Left kidney (tissue), 2 donors: ENCODE measurements around the gene SYNGAP1. TPM values are rescaled to one million over a fixed set of nuclear protein-coding genes. Genes with fewer than 3 reads are reported as not detected.
"Not testable (repeated sequence)": the region's sequence is repeated elsewhere in the genome, so short reads cannot be mapped to it uniquely, and the experiment has no call there.

Source experiments
- DNase-seq: peaks from one replicate; pipeline ENCODE4 v3.0.0-alpha.2; 2013
- polyA plus RNA-seq: library from polyadenylated mRNA; unstranded; fragments of 120-200 nt; gene quantifications from one replicate; pipeline ENCODE4 v1.2.1, GENCODE V29; 2013; ENCODE audit not compliant: insufficient read length

Gene SYNGAP1
- polyA plus RNA-seq, 1 donor: 40.9 TPM

DNA sequence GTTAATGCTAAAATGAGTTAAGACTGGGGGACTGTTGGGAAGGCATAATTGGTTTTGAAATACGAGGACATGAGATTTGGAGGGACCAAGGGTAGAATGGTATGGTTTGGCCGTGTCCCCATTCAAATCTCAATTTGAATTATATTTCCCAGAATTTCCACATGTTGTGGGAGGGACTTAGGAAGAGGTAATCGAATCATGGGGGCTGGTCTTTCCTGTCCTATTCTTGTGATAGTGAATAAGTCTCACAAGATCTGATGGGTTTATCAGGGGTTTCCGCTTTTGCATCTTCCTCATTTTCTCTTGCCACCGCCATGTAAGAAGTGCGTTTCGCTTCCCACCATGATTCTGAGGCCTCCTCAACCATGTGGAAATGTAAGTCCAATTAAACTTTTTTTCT is 47.2 kb downstream of the SYNGAP1 start:
- no peak for DNase-seq

DNA sequence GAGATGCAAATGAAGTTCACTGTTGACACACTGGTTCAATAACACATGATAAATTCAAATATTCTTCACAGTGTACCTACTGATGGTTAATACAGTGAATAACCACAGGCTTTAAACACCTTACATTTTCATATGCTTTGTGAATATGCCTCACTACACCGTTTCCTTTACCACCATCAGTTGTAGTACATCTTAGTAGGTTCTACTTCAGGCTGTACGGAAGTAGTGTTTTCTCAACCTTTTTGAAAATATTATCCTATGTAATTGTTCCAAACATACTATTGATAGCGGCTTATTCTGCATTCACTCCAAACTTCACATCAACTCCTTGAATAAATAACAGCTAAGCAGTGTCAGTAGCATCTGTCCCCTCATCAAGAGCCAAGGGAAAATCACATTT is 49.8 kb downstream of the SYNGAP1 start:
- no peak for DNase-seq

DNA sequence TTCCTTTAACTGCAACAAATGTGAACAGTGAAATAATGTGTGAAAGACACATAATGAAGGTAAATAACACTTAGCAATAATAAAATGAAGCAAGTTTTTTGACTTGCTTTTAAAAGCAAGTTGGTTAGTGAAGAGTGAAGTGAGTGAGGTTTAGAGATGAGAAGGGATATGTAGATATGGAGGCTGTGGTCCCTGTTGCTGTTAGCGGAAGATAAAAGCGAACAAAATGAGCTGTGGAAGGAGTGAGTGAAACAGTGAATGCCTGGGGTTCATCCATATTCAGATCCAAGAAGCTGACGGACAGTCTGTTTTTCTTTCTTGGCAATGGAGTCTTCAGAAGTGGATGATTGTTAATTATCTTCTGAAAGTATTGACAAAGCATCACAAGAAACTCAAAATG is 58.0 kb downstream of the SYNGAP1 start:
- DNase-seq: no peak

DNA sequence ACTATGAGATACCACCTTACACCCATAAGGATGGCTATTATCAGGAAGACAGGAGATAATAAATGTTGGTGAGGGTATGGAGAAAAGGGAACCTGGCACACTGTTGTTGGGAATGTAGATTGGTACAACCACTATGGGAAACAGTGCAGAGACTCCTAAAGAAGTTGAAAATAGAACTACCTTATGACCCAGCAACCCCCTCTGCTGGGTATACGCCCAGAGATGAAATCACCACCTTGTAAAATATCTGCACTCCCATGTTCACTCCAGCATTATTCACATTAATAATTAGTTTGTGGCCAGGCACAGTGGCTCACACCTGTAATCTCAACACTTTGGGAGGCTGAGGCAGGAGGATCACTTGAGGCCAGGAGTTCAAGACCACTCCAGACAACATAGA is 61.3 kb downstream of the SYNGAP1 start:
- DNase-seq: no peak

DNA sequence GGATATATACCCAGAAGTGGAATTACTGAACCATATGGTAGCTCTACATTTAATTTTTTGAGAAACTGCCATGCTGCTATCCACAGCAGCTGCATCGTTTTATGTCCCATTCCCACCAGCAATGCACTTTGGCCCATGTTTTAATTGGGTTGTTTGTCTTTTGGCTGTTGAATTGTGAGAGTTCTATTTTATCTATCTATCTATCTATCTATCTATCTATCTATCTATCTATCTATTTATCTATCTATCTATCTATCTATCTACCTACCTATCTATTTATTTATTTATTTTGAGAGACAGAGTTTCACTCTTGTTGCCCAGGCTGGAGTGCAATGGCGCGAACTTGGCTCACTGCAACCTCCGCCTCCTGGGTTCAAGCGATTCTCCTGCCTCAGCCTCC is 62.8 kb downstream of the SYNGAP1 start:
- not testable (repeated sequence) for DNase-seq

DNA sequence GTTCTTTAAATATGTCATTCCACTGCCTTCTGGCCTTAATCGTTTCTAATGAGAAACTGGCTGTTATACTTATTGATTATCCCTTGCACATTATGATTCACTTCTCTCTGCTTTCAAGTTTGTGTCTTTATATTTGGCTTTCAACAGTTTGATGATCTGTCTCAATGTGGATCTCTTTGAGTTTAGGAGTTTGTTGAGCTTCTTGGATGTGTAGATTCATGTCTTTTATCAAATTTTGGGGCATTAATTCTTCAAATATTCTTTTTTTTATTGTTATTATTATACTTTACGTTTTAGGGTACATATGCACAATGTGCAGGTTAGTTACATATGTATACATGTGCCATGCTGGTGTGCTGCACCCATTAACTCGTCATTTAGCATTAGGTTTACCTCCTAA is 63.8 kb downstream of the SYNGAP1 start:
- DNase-seq: no peak

DNA sequence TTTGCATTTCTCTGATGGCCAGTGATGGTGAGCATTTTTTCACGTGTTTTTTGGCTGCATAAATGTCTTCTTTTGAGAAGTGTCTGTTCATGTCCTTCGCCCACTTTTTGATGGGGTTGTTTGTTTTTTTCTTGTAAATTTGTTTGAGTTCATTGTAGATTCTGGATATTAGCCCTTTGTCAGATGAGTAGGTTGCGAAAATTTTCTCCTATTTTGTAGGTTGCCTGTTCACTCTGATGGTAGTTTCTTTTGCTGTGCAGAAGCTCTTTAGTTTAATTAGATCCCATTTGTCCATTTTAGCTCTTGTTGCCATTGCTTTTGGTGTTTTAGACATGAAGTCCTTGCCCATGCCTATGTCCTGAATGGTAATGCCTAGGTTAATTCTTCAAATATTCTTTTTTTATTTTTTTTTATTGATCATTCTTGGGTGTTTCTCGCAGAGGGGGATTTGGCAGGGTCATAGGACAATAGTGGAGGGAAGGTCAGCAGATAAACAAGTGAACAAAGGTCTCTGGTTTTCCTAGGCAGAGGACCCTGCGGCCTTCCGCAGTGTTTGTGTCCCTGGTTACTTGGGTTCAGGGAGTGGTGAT is 64.9 kb downstream of the SYNGAP1 start:
- DNase-seq: not testable (repeated sequence)

DNA sequence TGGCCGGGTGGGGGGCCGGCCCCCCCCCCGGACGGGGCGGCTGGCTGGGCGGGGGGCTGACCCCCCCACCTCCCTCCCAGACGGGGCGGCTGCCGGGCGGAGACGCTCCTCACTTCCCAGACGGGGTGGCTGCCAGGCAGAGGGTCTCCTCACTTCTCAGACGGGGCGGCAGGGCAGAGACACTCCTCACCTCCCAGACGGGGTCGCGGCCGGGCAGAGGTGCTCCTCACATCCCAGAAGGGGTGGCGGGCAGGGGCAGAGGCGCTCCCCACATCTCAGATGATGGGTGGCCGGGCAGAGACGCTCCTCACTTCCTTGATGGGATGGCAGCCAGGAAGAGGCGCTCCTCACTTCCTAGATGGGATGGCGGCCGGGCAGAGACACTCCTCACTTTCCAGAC is 65.8 kb downstream of the SYNGAP1 start:
- not testable (repeated sequence) for DNase-seq

DNA sequence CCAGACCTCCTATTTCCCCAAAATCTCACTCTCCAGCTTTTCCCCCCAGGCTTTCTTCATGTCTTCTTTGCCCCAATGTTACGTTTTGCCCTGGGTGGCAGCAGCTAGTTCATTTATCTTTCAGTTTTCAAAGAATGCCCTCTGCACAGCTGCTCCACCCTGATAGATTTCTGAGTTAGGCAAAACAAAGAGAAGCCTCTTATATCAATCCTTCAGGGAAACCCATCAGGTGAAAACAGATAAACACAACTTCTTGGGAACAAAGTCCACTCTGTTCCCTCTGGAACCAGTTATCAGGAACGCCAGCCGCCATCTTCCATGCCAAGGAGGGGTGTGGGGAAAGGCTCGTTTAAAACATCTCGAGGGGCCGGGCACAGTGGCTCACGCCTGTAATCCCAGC is 68.5 kb downstream of the SYNGAP1 start:
- no peak for DNase-seq

DNA sequence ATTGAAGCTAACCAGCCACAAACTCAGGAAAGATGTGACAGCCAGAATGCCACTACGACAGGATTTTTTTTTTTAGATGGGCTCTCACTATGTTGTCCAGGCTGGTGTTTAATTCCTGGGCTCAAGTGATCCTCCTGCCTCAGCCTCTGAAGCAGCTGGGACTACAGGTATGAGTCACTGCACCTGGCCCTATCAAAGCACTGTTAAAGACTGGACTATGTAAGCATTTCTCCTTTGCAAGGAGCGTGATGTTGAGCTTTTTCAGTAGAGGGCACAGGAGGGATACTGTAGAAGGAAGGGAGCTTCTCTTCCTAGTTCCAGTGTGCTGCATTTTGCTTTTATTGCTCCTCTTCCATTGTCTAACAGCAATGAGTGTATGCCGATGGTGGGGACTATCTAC is 70.3 kb downstream of the SYNGAP1 start:
- DNase-seq: no peak

DNA sequence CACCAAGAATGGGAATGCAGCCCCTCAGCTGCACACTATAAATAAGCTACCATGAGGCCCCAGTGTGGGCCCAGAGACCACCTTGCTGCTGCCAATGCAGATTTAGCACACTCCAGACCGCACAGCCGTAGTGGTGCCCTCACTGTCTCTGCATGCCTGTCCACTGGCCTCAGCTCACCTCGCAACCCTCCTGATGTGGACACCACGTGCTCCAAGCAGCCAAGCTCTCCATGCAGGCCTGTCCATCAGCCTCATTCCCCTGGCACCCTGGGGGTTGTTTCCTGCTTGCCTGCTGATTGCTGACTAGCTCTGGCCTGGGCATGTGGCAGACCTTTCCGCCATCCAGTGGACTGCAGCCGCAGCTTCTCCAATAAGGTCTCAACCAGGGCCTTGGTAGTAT is 70.8 kb downstream of the SYNGAP1 start:
- DNase-seq: no peak

DNA sequence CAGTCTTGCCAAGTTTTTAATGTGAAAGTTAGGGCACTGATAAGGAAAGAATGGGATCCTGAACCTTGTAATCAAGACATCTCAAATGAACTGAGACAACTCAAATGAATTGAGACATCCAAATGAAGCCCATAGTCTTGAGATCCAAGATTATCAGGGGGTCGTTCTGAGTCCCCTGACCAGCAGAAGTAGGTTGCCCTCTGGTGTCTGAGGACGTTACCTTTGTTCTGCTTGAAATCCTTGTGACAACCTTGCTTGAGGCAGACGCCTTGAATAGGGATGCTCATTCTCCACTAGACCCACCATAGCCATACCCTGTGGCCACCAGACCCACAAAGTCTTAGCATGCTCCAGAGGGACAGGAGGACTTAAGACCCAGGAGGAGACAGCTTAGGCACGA is 72.2 kb downstream of the SYNGAP1 start:
- no peak for DNase-seq

DNA sequence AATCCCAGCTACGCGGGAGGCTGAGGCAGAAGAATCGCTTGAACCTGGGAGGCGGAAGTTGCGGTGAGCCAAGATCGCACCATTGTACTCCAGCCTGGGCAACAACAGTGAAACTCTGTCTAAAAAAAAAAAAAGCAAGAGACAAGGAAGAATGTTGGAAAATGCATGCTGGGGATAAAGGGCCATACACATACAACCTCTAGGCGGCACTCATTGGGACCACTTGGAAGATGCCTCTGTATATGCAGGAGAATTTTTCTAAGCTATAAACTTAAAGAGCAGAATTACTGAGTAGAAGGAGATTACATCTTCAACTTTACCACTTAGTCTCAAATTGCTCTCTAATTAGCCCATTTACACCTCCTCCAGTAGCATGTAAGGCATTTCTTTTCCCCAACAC is 77.3 kb downstream of the SYNGAP1 start:
- DNase-seq: no peak

DNA sequence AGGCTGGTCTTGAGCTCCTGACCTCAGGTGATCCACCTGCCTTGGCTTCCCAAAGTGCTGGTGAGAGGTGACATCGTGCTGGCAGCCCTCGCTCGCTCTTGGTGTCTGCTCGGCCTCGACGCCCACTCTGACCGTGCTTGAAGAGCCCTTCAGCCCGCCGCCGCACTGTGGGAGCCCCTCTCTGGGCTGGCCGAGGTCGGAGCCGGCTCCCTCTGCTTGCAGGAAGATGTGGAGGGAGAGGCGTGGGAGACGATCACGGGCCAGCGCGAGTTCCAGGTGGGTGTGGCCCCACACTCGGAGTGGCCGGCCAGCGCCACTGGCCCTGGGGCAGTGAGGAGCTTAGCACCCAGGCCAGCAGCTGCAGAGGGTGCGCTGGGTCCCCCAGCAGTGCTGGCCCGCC is 82.6 kb downstream of the SYNGAP1 start:
- DNase-seq: no peak

DNA sequence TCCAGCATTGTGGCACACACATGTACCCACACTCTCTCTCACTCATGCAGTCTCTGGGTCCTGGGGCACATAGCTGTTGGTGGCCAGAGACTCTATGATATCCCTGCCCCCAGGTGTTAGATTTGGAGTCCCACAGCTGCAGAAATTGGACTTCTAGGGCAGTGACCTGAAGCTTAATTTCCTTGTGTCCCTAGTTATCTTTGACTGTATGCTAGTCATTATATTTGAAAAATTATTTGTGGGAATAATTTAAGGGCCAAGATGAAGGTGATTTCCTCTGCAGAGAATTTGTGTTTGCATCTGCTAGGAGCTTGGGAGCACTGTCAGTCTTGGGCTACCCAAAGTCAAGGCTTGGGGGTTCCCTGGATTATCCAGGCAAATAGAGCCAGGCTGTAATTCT is 84.6 kb downstream of the SYNGAP1 start:
- DNase-seq: no peak

Other genes with a start within 250 kb of the SYNGAP1 start
- 5.9 TPM for gene COL11A2, start 227.6 kb upstream of the SYNGAP1 start, polyA plus RNA-seq
- 65.6 TPM for gene RXRB, start 219.4 kb upstream of the SYNGAP1 start, polyA plus RNA-seq
- 115 TPM for gene SLC39A7, start 219.2 kb upstream of the SYNGAP1 start, polyA plus RNA-seq
- 23.9 TPM for gene HSD17B8, start 215.4 kb upstream of the SYNGAP1 start, polyA plus RNA-seq
- gene RING1, start 211.6 kb upstream of the SYNGAP1 start, polyA plus RNA-seq: 53.4 TPM
- 100 TPM for gene VPS52, start 148.2 kb upstream of the SYNGAP1 start, polyA plus RNA-seq
- gene RPS18, start 148.0 kb upstream of the SYNGAP1 start, polyA plus RNA-seq: 2,698 TPM
- gene B3GALT4, start 142.9 kb upstream of the SYNGAP1 start, polyA plus RNA-seq: 4.0 TPM
- gene WDR46, start 130.8 kb upstream of the SYNGAP1 start, polyA plus RNA-seq: 59.7 TPM
- 65.4 TPM for gene PFDN6, start 130.5 kb upstream of the SYNGAP1 start, polyA plus RNA-seq
- gene RGL2, start 121.1 kb upstream of the SYNGAP1 start, polyA plus RNA-seq: 119 TPM
- gene TAPBP, start 106.0 kb upstream of the SYNGAP1 start, polyA plus RNA-seq: 37.6 TPM
- 20.9 TPM for gene ZBTB22, start 102.3 kb upstream of the SYNGAP1 start, polyA plus RNA-seq
- gene DAXX, start 97.1 kb upstream of the SYNGAP1 start, polyA plus RNA-seq: 59.0 TPM
- gene KIFC1, start 28.2 kb upstream of the SYNGAP1 start, polyA plus RNA-seq: 62.9 TPM
- gene PHF1, start 9.1 kb upstream of the SYNGAP1 start, polyA plus RNA-seq: 68.8 TPM
- 211 TPM for gene CUTA, start 2.0 kb upstream of the SYNGAP1 start, polyA plus RNA-seq
- 16.4 TPM for gene ZBTB9, start 34.5 kb downstream of the SYNGAP1 start, polyA plus RNA-seq
- 21.1 TPM for gene BAK1, start 160.2 kb downstream of the SYNGAP1 start, polyA plus RNA-seq
- 9.2 TPM for gene ITPR3, start 201.3 kb downstream of the SYNGAP1 start, polyA plus RNA-seq